ENCODE results near the gene AGL.
A peak's percentile ranks its signal among the peaks of the same experiment; 100 is the strongest.

The AGL gene

DNA sequence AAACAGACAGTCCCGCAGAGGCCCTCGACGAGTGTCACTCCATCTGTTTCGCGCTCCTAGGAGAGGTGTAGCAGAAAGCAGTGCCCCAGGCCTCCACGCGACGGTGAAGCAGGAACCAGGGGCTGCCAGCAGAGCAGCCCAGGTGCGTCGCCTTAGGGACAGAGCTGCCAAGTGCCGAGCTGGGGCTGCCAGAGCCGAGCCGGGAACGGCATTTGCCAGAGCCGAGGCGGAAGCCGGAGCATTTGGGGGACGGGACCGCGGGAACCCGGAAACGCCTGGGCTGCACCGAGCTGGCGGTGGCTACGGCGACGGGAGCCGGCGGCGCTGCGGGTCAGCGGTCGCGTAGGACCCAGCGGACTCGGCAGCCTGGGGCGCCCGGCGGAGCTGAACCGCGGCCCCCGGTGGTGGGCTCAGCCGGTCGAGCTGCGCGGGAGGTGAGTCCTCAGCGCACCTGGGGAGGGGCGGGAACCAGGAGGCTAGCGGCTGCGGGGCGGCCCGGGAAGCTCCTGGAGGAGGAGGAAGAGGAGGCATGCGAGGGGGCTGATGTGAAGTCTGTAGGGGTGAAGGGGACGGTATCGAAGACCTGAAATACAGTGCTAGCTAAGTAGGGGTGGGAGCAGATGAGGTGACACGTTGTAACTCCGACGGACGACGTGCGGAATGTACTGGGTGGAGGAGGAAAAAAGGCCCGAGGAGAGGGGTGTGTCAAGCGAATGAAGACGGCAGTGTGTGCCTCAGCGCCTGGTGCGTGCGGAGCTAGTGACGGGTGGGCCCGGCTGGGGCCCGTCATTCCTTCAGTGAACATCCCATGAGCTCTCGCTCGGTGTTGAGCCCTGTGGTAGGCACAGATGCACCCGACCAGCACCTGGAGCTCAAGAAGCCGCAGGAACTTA, 119.8 kb downstream of the AGL start, which contains the start of gene SLC35A3 (continued):
- TF ChIP-seq ZNF23 (tag by site-specific recombination; IDR thresholded peaks at IDR 0.05; ENCODE audit: borderline replicate concordance) (no peak), ZNF629 (tag by site-specific recombination; IDR thresholded peaks at IDR 0.05) (peak; percentile 65), SP3 (tag by site-specific recombination; IDR thresholded peaks at IDR 0.05) (peak; percentile 74; the same call in 1 of the 2 replicates), RBAK (tag by site-specific recombination; IDR thresholded peaks at IDR 0.05) (no peak), ZNF830 (tag by site-specific recombination; IDR thresholded peaks at IDR 0.05; ENCODE audit: low read depth) (no peak), SETDB1 (IDR thresholded peaks at IDR 0.05; ENCODE audit: insufficient read length, low read length) (no peak), ZNF626 (tag by site-specific recombination; IDR thresholded peaks at IDR 0.05) (peak; percentile 80; the same call in 1 of the 2 replicates), BCL11B (tag by site-specific recombination; IDR thresholded peaks at IDR 0.05; ENCODE audit: low read depth) (no peak), PRDM1 (tag by site-specific recombination; IDR thresholded peaks at IDR 0.05) (no peak), ZNF324 (tag by site-specific recombination; IDR thresholded peaks at IDR 0.05) (peak; percentile 85), ZNF302 (tag by site-specific recombination; IDR thresholded peaks at IDR 0.05; ENCODE audit: low read depth) (no peak), KLF16 (tag by site-specific recombination; IDR thresholded peaks at IDR 0.05) (peak; percentile 84), ZNF660 (tag by site-specific recombination; IDR thresholded peaks at IDR 0.05) (peak; percentile 94), ZNF514 (tag by site-specific recombination; IDR thresholded peaks at IDR 0.05) (no peak), GLIS2 (tag by site-specific recombination; IDR thresholded peaks at IDR 0.05) (peak; percentile 82; the same call in 1 of the 2 replicates), ZNF621 (tag by site-specific recombination; IDR thresholded peaks at IDR 0.05) (no peak), ZNF335 (tag by site-specific recombination; conservative IDR thresholded peaks at IDR 0.05) (peak; percentile 93), TCF7L2 (IDR thresholded peaks at IDR 0.05; ENCODE audit: borderline replicate concordance, low read depth, low read length) (no peak), ZNF133 (tag by site-specific recombination; IDR thresholded peaks at IDR 0.05) (no peak), ZNF2 (tag by site-specific recombination; IDR thresholded peaks at IDR 0.05) (peak; percentile 96), ZNF174 (tag by site-specific recombination; IDR thresholded peaks at IDR 0.05) (no peak), MYNN (tag by site-specific recombination; IDR thresholded peaks at IDR 0.05; ENCODE audit: borderline replicate concordance) (0 out of 2 replicates have a peak, but pooled peaks have one; percentile 18), ZBTB7A (tag by site-specific recombination; IDR thresholded peaks at IDR 0.05; ENCODE audit: low read depth) (no peak; the same call in 1 of the 2 replicates), SCRT2 (tag by site-specific recombination; IDR thresholded peaks at IDR 0.05) (peak; percentile 39; the same call in 1 of the 2 replicates), ZNF16 (tag by site-specific recombination; IDR thresholded peaks at IDR 0.05; ENCODE audit: low read depth) (no peak), ZNF510 (tag by site-specific recombination; IDR thresholded peaks at IDR 0.05; ENCODE audit: insufficient replicate concordance) (no peak), ZNF530 (tag by site-specific recombination; IDR thresholded peaks at IDR 0.05; ENCODE audit: low read depth) (no peak), HOXC10 (CRISPR knock-in tag; IDR thresholded peaks at IDR 0.05) (peak; percentile 80; the same call in 1 of the 2 replicates), SP7 (tag by site-specific recombination; IDR thresholded peaks at IDR 0.05) (peak; percentile 86), ZNF433 (tag by site-specific recombination; IDR thresholded peaks at IDR 0.05; ENCODE audit: low read depth) (no peak), HOXD13 (CRISPR knock-in tag; IDR thresholded peaks at IDR 0.05; ENCODE audit: borderline replicate concordance) (0 out of 2 replicates have a peak, but pooled peaks have one; percentile 43), ZBTB20 (tag by site-specific recombination; IDR thresholded peaks at IDR 0.05) (peak; percentile 95), ZNF184 (tag by site-specific recombination; IDR thresholded peaks at IDR 0.05) (no peak; the same call in 1 of the 2 replicates)
- TF ChIP-seq, protein P1, sequence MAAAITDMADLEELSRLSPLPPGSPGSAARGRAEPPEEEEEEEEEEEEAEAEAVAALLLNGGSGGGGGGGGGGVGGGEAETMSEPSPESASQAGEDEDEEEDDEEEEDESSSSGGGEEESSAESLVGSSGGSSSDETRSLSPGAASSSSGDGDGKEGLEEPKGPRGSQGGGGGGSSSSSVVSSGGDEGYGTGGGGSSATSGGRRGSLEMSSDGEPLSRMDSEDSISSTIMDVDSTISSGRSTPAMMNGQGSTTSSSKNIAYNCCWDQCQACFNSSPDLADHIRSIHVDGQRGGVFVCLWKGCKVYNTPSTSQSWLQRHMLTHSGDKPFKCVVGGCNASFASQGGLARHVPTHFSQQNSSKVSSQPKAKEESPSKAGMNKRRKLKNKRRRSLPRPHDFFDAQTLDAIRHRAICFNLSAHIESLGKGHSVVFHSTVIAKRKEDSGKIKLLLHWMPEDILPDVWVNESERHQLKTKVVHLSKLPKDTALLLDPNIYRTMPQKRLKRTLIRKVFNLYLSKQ (tag by site-specific recombination; IDR thresholded peaks at IDR 0.05; ENCODE audit: borderline replicate concordance): peak; percentile 48; the same call in 1 of the 2 replicates
- TF ChIP-seq, protein P2, sequence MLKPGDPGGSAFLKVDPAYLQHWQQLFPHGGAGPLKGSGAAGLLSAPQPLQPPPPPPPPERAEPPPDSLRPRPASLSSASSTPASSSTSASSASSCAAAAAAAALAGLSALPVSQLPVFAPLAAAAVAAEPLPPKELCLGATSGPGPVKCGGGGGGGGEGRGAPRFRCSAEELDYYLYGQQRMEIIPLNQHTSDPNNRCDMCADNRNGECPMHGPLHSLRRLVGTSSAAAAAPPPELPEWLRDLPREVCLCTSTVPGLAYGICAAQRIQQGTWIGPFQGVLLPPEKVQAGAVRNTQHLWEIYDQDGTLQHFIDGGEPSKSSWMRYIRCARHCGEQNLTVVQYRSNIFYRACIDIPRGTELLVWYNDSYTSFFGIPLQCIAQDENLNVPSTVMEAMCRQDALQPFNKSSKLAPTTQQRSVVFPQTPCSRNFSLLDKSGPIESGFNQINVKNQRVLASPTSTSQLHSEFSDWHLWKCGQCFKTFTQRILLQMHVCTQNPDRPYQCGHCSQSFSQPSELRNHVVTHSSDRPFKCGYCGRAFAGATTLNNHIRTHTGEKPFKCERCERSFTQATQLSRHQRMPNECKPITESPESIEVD (tag by site-specific recombination; IDR thresholded peaks at IDR 0.05): no peak
- TF ChIP-seq, protein P3, sequence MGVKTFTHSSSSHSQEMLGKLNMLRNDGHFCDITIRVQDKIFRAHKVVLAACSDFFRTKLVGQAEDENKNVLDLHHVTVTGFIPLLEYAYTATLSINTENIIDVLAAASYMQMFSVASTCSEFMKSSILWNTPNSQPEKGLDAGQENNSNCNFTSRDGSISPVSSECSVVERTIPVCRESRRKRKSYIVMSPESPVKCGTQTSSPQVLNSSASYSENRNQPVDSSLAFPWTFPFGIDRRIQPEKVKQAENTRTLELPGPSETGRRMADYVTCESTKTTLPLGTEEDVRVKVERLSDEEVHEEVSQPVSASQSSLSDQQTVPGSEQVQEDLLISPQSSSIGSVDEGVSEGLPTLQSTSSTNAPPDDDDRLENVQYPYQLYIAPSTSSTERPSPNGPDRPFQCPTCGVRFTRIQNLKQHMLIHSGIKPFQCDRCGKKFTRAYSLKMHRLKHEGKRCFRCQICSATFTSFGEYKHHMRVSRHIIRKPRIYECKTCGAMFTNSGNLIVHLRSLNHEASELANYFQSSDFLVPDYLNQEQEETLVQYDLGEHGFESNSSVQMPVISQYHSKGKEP (tag by site-specific recombination; IDR thresholded peaks at IDR 0.05): peak; percentile 54; the same call in 1 of the 2 replicates
